CD4-positive, alpha-beta T cell treated with Interleukin-21 for 1 hour (primary cell): ENCODE results near the gene MYL7.
"Not testable (repeated sequence)": the region's sequence is repeated elsewhere in the genome, so short reads cannot be mapped to it uniquely, and the experiment has no call there.

Source experiments
- DNase-seq: peaks from one replicate; pipeline ENCODE4 v3.0.0-alpha.2; 2020

The MYL7 gene, protein sequence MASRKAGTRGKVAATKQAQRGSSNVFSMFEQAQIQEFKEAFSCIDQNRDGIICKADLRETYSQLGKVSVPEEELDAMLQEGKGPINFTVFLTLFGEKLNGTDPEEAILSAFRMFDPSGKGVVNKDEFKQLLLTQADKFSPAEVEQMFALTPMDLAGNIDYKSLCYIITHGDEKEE

DNA sequence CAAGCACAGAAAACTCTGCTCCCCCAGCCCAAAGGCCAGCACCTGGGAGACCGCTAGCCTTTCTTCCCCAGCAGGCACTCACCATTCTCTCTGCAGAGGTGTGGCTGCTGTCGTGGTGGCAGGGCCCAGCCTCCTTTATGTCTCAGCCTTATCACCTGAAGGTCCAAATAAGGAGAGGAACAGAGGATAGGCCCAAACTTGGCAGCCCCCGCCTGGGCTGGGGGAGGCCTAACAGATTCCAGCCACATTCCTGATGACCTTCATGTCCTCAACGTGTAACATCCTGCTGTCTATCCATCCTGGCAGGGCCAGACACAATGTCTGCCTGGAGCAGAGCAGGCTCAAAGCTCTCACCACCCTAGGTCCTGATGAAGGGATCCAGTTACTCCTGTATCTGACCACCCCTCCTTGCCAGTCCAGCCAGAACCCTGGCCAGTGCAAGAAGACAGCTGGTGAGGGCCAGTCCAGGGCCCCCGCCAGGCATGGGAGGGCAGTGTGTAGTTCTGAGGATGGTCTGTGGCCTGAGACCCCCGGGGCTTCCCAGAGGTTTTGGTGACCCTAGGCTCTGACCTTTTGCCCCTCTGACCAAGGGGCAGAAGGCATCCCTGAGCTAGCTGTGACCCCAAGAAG is at the start of gene MYL7:
MYL7 (minus strand) TSS at position 112 of the 630 bp plus-strand sequence; CDS start at position 85, 27 bp downstream.
- no peak for DNase-seq

DNA sequence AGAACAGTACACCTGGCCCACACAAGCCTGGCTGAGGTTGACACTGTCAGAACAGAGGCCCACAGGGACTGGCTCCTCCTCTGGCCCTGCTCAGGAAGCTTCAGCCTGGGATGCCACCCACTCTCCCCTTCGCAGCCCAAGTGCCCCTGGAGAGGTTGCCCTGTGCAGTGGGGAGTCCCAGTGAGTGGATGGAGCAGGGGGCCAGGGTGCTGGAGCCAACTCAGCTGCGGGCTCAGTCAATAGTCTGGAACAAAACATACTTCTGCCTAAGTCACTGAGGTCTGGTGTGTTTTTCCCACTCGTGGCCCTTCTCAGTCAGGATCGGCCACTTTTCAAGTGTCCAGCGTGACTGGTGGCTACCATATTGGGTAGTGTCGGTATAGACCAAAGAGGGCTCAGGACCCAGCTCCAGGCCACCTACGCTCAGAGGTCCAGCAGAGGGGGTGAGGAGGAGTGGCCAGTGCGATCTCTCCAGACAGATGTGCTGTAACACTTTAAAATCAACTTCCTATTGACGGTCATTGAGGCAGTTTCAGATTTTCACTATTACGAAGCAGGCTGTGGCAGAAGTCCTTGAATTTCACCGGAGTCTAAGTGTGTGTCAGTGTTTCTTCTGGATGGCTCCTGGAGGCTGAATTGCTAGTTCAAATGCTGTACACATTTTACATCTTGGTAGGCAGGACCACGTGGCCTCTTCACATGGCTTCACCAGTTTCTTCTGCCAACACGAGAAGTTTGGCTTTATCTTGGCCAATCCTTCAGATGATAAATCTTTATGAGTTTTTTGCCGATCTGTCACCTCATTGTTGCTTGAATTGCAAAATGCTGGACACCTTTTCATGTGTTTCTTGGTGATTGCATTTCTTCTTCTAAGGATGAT is 49.1 kb upstream of the MYL7 start:
- DNase-seq = no peak

DNA sequence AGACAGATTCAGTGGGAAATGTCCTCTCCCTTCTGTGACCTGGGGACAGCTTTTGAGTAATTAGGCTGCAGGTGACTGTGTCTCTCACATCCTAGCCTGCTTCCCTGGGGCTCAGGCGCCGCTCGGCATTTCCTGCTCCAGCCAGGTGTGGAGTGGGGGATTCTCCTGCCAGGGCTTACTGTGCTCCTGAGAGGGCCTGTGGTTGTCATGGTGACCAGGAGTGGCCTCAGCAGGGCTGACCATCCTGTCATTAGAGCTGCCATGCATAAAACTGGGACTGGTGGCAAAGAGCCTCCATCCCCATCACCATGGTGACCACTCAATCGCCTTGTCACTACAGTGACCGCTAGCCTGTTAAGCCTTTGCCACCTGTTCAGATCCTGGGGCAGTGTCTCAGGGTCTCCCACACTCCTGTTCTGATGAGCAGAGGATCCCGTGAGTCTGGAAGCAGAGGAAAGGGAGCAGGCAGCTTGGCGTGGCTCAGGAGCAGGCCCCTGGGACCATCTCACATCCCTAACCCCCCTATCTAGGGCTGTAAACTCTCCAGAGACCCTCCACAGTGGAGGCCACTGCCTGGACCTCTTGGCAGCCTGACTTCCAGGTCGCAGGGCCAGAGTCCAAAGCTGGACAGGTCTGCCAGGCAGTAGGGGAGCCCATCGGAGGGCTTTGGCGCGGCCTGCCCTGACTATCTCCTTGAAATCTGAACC is 48.3 kb upstream of the MYL7 start, which contains the start of gene GCK:
GCK (minus strand) TSS at position 154 of the 707 bp plus-strand sequence. CDS start 486 bp downstream, outside the sequence.
- DNase-seq = no peak

DNA sequence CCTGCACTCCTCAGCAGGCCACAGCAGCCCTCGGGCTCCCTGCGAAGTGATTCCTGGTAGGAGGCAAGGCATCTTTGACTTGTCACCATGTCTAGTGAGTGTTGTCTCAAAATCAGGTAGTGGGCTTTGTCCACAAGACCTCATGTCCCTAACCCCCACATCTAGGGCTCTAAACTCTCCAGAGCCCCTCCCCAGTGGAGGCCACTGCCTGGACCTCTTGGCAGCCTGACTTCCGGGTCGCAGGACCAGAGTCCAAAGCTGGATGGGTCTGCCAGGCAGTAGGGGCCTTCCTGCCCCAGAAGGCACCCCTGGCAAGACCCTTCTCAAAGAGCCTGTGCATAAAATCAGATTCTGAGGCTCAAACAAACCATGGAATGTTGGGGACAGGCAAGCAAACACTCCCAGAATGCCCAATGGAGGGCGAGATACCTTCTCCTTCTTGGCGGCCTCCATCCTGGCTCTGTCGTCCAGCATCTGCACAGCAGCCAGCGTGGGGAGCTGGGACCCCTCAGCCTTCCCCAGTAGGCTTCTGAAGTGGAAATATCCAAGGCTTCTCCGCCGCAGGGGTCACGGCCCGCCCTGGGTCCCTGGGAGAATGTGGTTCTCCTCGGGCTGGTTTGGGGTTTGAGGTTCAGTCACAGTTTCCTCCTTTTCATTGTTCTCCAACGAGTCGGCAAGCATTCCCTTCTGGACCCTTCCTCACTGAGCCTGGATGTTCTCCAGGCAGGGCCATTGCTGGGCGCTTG is 47.5 kb upstream of the MYL7 start:
- no peak for DNase-seq

DNA sequence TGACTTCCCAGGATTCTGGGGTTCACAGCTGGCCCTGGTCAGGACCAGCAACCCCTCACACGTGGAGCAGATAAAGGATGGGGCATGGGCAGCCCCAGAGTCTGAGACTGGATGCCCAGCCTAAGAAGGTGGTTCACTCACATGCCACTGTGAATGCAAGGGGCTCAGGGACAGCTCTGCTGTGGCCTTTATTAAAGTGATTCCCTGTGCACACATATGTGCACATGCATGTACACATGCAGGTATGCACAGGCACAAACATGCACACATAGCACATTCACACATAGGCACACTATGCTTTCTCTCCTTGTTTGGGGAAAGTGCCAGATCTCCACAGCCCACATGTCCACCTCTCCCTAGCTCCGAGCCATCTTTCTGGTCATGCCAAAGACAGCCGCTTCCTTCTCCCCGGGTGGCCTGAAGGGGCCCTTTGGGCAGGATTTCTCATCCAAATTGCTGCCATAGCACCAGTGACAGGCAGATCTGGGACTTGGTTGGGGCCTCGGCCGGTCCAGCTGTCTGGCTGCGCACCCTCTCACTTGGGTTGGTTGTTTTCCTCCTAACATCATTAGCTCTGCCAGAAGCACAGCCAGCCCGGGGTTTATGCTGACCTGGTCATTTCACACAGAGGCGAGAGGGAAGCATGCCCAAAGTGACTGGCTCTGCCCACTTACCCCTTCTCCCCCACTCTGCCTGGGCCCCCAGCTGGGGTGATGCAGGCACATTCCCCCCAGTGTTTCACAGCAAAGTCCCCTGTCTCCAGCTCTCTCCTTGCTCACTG is 46.7 kb upstream of the MYL7 start:
- no peak for DNase-seq

DNA sequence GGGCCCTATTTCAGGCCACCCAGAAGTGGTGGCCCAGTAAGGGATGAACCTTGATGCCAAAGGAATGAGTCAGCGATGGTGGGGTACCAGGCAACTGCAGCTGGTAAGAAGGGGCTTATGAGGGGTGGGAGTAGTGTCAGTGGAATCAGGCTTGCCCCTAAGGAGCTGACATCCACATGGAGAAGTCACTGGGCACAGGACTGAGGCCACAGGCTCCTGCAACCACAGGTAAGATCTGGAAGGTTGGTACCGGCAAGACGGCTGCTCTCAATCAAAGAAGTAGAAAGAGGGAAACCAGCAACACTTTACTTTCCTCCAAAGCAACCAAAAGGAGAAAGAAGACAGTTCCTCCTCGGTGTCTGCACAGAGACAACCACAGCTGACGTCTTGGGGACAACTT is 45.6 kb upstream of the MYL7 start:
- DNase-seq = no peak

DNA sequence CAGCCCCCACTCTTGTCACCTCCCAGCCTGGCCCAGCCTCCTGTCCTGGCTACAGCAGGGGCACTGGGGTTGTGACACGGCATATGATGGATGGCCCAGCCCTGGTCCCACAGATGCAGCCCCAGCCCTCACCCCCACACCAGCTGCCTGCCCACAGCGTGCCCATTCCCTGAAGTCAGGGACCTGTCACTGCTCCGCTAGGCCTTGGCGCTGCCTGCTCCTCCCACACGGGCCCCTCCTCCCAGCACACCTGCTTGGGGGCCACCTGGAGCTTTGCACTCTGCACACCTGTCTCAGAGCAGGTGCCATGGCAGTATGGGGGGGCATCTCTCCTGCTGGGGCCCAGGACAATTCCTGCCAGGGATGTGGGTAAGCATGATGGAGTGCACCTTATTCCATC is 44.6 kb upstream of the MYL7 start:
- DNase-seq = no peak

DNA sequence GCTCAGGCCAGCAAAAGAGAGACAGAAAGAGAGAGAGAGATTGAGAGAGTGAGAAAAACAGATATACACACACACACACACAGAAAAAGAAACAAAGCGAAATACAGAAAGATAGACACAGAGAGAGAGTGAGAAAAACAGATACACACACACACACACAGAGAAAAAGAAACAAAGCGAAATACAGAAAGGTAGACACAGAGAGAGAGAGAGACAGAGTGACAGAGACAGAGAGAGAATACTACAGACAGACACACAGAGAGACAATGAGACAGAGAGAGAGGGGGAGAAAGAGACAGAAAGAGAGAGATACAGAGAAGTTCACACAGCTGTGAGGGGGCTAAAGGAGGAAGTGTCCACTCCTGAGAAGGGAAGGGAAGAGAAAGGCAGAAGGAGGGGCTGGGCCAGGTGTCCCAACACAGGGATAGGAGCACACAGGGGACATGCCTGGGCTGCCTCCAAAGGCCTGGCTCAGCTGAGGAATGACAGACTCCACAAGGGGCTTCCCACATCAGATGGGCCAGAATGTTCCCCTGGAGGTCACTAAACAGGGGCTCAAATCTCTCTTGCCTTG is 43.8 kb upstream of the MYL7 start:
- no peak for DNase-seq

DNA sequence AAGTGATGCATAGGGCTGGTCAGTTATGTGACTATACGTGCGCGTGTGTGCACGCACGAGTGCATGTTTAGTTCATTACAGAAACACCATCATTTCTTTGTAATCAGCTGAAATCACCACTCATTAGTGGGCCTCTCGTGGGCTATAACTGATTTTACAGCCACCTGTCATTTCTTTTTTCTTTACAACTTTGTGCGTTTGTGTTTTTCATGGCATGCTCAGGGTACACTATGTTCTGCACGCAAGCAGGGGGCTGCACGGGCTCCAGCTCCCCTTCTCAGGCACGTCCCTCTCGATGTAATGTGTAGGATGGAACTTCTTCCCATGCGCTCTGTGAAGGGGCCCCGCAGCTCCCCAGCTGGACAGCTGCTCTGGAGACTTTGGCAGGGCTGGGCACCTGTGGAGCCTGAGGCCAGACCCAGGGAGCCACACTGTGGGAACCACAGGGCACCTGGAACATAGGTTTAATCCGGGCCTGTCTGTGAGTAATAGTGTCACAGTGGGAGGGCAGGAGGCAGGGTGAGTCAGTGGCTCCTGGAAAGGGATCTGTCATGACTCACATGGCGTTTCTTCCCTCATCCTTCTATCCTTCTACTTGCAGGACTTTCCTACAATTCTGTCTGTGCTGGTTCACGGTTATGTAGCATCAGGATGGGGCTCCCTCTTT is 43.2 kb upstream of the MYL7 start:
- no peak for DNase-seq

DNA sequence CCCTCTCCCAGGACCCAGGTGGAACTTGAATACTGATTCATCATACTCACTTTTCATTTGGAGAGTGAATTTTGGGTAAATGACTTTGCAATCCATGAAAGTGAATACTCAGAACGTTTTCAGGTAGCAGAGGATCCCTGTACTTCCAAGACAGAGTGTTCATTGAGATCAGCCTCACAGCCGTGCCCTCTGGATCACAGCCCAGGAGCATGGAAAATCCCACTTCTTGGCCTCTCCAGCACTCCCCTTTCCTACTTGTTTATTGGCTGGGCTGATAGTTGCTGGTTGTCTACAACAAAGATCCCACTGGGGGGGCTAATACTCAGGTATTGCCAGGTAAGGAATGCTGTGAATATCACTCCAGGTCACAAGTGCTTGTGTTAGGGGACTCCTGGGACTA is 42.3 kb upstream of the MYL7 start:
- DNase-seq = no peak

DNA sequence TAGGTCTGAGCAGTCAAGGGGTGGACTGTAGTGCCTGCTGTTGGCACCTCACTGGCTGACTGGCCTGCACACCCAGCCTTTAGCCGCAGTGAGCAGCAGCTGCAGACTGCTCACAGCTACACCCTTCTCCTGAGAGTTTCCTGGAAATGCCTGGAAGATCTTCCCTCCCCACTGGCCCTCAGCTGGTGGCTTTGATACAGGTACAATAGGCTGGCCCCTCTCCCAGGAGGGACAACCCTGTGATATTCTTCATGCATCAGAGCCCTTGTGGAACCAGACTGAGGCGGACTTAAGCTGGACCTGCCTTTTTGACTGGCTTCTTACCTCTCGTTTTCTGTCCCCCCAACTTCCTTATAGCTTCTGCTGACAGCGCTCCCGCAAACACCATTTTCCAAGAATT is 41.7 kb upstream of the MYL7 start:
- no peak for DNase-seq

DNA sequence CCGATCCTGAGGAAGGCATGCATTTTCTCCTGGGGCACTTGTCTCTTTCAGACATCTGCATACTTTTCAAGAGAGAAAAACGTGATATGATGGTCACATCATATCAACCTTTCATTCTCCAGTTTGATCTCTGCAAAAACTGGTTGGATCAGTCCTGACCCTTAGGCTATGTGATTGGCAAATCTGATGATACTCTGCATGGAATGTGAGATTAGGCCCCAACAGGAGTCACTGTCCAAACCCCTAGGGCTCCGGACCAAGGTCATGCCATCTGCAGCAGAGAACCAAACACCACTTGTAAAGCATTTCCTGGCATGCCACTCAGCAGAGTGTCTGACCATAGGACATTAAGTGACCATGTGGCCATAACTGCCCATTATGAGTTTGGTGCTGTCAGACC is 39.5 kb upstream of the MYL7 start:
- DNase-seq = no peak

DNA sequence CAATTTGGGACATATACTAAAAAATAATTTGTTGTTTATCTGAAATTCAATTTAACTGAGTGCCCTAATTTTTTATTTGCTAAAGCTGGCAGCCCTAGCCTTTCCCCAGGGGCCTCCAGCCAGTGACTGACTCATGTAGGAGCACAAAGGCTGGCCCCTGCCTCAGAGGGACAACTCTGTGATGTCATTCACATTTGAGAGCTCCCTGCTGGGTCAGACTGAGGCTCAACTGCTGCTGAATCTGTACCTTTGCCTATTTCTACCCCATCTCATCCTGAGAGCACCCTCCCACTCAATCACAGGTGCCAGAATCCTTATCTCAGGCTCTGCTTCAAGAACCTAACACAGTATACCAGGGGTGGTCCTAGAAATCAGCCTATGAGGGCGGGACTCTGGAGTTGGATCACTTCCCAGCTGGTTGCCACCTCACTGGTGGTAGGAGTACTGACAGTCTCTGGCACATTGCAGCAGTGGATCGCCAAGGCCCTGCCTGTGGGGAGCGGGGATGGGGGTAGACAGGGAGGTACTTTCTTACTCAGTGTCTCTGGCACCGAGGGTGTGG is 36.5 kb upstream of the MYL7 start:
- no peak for DNase-seq

DNA sequence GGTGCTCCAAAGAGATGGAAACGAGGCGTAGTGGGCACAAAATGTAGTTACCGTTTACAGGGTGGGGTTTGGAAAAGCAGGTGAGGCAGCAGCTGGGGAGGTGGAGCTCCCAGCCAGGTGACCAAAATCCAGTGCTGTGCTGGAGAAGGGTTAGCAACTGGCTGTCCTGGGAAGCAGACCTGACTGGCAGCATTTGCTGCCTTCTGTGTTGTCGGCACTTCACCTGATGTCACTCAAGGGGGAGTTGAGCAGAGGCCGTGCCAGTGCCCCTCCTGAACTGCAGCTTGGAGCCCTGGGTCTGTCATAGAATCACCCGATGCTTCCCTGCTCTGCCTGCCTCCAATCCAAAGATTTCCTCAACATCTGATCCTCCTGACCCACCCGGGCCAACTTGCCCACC is 35.4 kb upstream of the MYL7 start:
- DNase-seq = no peak

DNA sequence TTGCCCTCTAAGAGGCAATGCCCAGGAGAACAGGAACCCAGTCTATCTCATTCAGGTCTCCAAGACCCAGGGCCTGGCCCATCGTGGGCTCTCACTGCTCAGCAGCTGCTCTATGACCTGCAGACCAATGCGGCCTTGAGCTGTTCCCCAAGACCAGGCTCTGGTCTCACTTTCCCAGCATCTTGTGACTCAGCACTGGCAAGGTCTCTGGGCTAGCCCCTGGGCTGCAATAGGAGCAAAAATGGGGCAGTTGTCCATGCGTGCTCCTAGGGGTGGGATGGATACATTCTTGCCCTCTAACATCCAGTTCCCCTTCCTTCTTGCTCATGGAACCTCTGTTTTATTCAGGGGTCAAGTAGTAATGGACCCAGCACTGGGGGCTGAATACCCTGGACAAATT is 34.6 kb upstream of the MYL7 start:
- DNase-seq = no peak

DNA sequence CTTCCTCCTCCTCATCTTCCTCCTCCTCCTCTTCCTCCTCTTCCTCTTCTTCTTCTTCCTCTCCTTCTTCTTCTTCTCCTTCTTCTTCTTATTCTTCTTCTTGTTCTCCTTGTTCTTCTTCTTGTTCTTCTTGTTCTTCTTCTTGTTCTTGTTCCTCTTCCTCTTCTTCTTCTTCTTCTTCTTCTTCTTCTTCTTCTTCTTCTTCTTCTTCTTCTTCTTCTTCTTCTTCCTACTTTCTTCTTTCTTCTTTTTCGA is 33.5 kb upstream of the MYL7 start:
- DNase-seq = not testable (repeated sequence)

DNA sequence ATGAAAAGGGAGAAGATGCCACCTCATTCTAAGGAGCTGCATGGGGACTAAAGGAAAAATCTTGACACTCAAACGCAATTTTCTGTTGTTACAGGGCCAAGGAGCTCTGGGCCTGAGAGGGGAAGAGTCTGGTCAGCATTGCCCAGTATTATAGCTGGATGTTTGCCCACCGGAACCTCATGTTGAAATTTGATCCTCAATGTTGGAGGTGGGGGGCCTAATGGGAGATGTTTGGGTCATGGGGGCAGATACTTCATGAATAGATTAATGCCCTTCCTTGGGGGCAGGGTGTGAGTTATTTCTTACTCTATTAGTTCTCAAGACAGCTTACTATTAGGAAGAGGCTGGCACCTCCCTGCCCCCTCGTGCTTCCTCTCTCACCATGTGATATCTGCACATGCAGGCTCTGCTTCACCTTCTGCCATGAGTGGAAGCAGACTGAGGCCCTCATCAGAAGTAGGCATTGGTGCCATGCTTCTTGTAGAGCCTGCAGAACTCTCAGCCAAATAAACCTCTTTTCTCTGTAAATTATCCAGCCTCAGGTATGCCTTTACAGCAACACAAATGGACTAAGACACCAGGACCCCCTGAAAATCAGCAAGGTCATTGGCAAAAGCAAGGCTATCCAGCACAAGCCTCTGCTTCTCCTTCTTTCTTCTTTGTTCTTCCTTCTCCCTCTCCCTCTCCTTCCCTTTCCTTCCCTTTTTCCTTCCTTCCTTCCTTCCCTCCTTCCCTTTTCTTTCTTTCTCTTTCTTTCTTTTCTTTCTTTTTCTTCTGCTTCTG is 33.0 kb upstream of the MYL7 start:
- DNase-seq = no peak

DNA sequence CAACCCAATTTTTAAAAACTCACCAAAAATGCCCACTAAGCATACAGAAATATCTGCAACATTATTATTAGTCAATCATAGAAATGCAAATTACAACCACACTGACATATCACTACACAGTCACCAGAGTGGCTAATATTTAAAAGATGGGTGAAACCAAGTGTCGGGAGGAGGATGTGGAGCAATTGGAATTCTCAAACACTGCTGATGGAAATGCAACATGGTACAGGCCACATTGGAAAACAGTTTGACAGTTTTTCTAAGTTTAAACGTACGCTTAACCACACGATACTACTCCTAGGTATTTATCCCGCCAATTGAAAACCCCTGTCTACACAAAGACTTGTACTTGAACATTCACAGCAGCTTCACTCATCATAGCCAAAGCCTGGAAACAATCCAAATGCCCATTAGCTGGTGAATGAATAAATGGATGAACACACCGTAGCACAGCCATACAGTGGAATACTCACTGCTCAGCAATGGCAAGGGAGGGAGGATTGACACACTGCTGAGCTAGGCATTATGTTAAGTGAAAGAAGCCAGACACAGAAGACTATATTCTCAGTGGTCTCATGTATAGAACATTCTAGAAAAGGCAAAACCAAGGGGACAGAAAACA is 31.8 kb upstream of the MYL7 start:
- no peak for DNase-seq

DNA sequence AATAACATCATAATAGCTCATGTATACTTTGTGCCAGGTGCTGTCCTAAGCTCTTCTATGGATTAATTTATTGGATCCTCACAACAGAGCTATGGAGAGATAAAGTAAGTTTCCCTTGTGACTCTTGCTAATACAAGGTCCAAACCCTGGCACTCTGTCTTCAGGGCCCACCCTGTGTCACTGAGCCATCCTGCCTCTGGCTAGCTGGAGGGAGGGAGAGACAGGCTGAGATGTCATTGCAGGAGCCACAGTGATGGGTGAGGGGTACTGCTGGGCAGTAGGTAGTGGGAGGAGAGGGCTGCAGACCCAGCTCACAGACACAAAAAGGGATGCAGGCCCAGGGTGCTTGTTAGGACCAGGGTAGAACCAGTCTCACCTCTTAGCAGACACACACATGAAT is 31.2 kb upstream of the MYL7 start:
- no peak for DNase-seq
